Activated CD8-positive, alpha-beta memory T cell treated with anti-CD3 and anti-CD28 coated beads for 24 hours (primary cell): ENCODE measurements around the gene GIPC3.

Source experiments
- DNase-seq: peaks from one replicate; pipeline ENCODE4 v3.0.0-alpha.2; 2020

Gene GIPC3

GRCh38 chr19:3605770-3606169, 20.5 kb downstream of the GIPC3 start:
- DNase-seq = no peak

DNA sequence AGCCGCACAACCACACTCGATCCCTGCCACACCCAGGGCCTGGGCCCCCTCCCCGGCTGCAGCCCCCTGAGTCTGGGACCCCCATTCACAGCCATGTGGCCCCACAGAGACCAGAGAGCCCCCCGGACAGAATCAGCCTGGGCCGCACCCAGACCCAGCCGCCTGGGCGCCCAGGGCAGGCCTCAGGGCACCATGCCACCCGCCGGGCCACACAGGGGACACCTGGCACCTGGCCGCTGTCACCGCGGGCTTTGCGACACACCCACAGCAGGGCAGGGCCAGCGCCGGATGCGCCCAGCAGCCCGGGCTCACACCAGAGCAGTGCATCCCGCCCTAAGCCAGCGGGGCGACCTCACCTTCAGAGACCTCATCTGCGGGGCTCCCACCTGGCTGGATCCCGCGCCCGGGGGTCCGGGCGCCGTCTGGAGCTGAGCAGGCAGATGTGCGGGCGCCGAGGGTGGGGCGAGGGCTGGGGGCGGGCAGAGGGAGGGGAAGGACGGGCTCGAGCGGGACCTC, 21.0 kb downstream of the GIPC3 start:
- peak; percentile 73 for DNase-seq

- peak; percentile 88 for DNase-seq
Measured at GRCh38 chr19:3606690-3607289, 21.5 kb downstream of the GIPC3 start, which contains the start of gene TBXA2R. Gene TBXA2R (minus strand): TSS chr19:3606875. CDS start chr19:3600634, 6,241 bp downstream.

DNA sequence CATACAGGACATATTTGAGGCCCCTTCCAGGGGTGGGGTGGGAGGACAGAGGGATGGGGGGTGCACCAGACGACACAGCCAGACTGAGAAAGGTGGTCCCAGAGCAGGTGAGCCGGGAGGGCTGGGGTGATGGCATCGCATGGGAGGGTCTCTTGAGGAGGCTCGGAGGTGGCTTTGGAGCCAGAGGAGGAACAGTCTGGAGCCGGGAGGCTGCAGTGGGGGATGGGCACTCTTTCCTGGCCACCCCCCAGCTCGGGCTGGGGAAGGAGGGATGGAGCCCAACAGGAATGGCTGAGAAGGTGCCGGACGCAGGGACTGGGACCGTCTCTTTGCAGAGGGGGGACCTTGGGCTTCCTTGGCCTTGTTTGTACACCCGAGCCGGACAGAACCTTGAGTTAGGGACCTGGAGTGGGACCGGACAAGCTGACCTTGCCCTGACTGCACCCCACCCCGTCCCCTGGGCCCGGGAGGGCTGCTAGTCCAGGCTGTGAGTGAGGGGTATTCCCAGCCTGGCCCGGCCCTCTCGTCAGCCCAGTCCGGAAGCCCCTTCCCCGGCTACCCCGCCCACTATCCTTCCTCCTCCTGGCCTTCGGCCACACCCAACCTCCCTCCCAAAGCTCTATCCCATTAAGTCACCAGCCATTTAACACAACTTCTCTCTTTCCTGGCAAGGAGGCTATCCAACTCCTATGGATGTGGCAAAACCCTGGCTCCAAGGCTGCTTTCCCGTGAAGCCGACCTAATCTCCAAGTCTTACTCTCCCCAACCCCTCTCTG, 22.2 kb downstream of the GIPC3 start:
- no peak for DNase-seq

GRCh38 chr19:3608079-3608641, 22.9 kb downstream of the GIPC3 start:
- DNase-seq = no peak

DNA sequence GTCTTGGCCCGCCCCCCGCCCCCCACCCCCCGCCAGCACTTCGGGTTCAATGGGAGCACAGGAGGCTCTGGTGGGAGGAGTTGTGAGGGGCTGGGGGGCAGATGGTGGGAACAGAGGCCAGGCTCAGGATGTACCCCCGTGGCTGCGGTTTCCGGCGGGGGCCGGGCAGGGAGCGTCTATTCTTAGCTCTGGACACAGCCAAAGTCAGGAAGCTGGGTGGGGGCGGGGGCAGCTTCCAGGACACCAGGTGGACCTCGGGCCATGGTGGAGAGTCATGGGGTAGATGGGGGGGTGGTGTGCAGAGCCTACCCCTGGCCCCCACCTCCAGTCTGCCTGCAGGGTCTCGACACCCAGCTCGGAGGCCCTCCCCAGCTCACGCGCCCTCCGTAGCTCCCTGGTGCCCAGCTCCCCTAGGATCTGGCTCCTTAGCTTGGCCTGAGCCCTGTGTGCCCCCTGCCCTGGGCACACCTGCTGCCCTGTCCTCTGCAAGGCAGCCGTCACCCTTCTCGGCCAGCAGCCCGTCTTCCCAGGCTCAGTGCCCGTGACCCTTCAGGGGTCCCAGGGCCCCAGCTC, 23.6 kb downstream of the GIPC3 start:
- no peak for DNase-seq

- DNase-seq = no peak
Measured at GRCh38 chr19:3609779-3610719, 24.8 kb downstream of the GIPC3 start.

GRCh38 chr19:3610745-3611717, 25.8 kb downstream of the GIPC3 start:
- no peak for DNase-seq

GRCh38 chr19:3611841-3612240, 26.6 kb downstream of the GIPC3 start:
- no peak for DNase-seq

DNA sequence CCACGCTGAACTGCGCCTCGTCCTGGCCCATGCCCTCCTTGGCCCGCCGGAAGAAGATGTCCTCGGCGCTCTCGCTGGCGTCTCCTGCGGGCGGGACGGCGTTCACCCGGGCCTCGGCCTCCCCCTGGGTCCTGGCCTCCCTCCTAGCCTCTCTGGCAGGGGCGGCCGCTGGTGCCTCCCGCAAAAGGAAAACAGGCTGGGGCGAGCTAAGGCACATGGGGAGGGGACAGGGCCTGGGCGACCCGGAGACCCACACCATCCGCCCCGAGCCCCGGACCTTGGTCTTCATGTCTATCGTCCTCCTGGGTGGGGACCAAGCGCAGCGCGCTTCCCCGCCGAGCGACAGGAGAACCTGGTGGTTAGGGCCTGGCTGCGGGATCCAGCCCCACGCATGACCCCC, 27.1 kb downstream of the GIPC3 start:
- no peak for DNase-seq

- DNase-seq = no peak
Measured at GRCh38 chr19:3612901-3613741, 27.8 kb downstream of the GIPC3 start.

DNA sequence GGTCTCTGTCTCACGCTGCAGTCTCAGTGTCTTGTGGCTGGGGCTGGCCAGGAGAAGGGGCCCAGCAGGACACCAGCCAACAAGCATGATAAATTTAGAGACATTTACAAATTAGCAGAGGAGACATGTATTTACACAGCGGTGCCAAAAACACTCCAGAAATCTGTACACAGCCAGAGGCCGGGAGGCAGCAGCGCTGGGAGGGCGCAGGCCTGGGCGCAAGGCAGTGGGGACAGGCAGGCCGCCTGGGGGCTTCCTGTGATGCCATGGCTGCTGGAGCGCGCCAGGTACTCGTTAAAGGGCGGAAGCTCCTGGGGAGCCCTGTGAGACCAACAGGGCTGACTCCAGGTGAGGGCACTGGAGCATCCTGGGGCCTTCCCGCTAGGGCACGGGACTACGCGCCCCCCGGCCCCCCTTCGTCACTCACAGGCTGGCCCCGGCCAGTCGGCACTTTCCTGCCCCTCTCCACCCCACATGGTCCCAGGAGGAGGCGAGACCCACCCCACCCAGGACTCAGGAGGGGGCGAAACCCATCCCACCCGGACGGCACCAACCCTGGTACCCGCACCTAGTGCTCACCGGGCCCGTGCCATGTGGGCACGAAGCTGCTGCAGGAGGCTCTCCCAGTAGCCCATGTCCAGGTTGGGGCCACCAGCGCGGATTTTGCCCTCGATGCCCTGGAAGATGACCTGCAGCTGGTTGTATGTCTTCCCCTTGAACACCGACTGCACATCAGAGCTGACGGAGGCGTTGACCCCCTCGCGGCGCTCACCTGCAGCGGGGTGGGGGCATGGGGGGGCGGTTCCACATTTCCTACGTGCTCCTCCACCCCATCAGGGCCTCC, 28.8 kb downstream of the GIPC3 start:
- DNase-seq = no peak

- DNase-seq = no peak
Measured at GRCh38 chr19:3614858-3615505, 29.7 kb downstream of the GIPC3 start.

GRCh38 chr19:3615524-3616135, 30.4 kb downstream of the GIPC3 start:
- no peak for DNase-seq

GRCh38 chr19:3617463-3617862, 32.2 kb downstream of the GIPC3 start:
- DNase-seq = no peak

DNA sequence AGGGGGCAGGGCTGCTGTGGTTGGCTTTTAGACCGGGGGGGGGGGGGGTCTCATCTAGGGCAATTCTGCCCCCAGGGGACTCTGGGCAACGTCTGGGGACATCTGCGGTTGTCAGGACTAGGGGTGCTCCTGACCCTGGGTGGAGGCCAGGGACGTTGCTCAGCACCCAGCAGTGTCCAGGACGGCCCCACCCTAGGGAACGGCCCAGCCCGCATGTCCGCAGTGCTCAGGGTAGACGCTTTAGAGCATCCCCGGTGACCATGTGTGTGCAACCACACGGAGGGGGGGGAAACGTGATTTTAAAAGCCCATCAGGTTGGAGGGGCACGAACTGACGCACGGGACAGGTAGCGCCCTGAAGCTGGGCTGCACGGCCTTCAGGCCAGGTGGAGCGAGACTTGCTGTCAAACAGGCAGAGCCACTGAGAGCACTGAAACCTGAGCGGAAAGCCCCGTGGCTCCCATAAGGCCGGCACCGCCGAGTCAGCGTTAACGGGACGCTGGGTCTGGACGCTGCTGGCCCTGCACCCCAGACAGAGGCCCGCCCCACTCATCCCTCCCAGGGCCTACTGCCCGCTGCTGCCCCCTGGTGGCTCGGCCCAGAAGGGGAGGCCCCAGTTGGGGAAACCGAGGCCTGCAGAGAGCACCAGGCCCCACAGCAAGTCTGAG, 33.0 kb downstream of the GIPC3 start:
- peak; percentile 84 for DNase-seq

DNA sequence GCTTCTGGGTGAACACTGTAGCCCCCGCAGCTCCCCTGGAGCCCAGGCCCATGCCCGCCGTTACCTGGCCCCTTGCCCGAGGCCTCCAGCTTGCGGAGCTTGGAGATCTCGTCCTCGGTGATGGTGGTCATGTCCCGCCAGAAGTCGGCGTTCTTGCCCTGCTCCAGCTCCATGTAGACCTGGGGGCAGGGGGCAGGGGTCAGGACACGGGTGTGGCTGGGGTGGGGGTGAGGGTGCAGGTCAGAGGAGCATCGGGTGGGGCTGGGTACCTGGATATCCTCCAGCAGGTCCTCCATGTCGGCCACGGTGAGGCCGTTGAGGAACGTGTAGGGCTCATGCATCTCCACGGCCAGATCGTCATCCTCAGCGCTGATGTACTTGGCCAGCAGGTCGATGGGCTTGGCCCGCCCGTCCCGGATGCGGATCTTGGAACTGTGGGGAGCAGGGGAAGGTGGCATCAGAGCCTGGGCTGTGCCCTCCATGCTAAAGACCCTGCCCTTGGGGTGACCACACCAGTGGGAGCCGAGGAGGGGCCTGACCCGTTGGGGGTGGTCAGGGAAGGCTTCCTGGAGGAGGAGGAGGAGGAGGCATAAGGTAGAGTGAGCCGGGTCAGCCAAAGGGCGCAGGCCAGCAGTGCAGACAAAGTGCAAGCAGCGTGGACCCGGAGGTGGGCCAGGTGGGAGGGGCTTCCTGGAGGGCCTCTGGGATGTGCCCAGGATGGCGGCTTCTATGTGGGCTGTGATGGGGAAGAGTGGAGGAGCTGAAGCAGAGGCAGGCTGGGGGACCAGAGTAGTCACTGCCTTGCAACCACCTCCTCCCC, 33.7 kb downstream of the GIPC3 start:
- DNase-seq = no peak
